Measurements from ENCODE around the gene LZTFL1. TPM values are rescaled to one million over a fixed set of nuclear protein-coding genes. Genes with fewer than 3 reads are reported as not detected.

Gene LZTFL1
- total RNA-seq, 1 experiment from 2014 or later: 9.1 TPM

DNA sequence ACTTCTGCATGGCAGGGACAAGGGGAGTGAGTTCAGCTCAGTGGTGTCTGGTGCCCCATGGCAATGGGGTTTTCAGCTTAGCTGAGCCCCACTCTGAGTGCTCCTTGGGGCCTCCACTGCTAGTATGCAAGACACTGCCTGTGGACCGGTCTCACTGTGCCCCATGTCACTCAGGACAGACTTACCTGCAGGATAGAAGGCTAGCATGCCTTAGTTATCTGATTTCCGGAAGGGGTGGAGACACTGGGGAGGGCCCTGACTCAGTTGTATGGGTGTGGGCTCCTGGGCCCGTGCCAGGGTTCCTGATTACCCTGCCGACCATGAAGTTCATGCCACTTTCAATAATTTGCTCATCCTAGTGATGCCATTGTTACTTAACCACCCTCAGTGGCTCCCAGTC is 41.3 kb downstream of the LZTFL1 start (continued):
- TF ChIP-seq, protein P1, sequence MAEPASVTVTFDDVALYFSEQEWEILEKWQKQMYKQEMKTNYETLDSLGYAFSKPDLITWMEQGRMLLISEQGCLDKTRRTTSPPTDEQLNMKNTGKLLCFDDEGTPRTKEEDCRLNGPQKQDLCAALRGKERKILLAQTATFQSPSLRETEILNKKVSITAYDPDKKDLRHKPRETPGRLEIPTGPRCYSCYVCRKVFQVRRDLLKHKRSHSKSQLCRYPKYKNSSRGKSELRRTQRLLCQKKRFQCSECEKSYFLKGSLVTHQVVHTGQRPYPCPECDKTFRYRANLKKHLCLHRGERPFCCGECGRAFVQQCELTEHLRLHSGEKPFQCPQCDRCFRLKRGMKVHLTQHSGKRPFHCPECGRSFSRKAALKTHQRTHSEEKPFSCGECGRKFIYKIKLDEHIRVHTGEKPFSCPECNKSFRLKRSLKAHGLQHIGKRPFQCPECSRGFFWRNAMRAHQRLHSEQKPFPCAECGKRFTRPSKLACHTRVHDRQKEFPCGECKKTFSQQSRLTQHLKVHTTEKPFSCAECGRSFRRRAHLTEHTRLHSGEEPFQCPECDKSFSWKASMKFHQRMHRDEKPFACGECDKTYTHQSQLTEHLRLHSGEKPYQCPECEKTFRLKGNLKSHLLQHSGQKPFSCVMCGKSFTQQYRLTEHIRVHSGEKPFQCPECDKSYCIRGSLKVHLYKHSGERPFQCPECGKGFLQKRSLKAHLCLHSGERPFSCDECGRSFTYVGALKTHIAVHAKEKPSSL (CRISPR knock-in tag; conservative IDR thresholded peaks at IDR 0.05): no peak
- TF ChIP-seq RELA (CRISPR knock-in tag; IDR thresholded peaks at IDR 0.05; ENCODE audit: borderline replicate concordance) (no peak), TEAD1 (CRISPR knock-in tag; IDR thresholded peaks at IDR 0.05) (no peak), ELF4 (CRISPR knock-in tag; IDR thresholded peaks at IDR 0.05; ENCODE audit: low read depth) (no peak)
- TF ChIP-seq, protein P2, sequence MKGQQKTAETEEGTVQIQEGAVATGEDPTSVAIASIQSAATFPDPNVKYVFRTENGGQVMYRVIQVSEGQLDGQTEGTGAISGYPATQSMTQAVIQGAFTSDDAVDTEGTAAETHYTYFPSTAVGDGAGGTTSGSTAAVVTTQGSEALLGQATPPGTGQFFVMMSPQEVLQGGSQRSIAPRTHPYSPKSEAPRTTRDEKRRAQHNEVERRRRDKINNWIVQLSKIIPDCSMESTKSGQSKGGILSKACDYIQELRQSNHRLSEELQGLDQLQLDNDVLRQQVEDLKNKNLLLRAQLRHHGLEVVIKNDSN (CRISPR knock-in tag; IDR thresholded peaks at IDR 0.05): no peak
- TF ChIP-seq, protein P3, sequence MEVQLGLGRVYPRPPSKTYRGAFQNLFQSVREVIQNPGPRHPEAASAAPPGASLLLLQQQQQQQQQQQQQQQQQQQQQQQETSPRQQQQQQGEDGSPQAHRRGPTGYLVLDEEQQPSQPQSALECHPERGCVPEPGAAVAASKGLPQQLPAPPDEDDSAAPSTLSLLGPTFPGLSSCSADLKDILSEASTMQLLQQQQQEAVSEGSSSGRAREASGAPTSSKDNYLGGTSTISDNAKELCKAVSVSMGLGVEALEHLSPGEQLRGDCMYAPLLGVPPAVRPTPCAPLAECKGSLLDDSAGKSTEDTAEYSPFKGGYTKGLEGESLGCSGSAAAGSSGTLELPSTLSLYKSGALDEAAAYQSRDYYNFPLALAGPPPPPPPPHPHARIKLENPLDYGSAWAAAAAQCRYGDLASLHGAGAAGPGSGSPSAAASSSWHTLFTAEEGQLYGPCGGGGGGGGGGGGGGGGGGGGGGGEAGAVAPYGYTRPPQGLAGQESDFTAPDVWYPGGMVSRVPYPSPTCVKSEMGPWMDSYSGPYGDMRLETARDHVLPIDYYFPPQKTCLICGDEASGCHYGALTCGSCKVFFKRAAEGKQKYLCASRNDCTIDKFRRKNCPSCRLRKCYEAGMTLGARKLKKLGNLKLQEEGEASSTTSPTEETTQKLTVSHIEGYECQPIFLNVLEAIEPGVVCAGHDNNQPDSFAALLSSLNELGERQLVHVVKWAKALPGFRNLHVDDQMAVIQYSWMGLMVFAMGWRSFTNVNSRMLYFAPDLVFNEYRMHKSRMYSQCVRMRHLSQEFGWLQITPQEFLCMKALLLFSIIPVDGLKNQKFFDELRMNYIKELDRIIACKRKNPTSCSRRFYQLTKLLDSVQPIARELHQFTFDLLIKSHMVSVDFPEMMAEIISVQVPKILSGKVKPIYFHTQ (CRISPR knock-in tag; IDR thresholded peaks at IDR 0.05): no peak
- TF ChIP-seq, protein P4, sequence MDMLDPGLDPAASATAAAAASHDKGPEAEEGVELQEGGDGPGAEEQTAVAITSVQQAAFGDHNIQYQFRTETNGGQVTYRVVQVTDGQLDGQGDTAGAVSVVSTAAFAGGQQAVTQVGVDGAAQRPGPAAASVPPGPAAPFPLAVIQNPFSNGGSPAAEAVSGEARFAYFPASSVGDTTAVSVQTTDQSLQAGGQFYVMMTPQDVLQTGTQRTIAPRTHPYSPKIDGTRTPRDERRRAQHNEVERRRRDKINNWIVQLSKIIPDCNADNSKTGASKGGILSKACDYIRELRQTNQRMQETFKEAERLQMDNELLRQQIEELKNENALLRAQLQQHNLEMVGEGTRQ (CRISPR knock-in tag; IDR thresholded peaks at IDR 0.05): no peak
- TF ChIP-seq, protein P5, sequence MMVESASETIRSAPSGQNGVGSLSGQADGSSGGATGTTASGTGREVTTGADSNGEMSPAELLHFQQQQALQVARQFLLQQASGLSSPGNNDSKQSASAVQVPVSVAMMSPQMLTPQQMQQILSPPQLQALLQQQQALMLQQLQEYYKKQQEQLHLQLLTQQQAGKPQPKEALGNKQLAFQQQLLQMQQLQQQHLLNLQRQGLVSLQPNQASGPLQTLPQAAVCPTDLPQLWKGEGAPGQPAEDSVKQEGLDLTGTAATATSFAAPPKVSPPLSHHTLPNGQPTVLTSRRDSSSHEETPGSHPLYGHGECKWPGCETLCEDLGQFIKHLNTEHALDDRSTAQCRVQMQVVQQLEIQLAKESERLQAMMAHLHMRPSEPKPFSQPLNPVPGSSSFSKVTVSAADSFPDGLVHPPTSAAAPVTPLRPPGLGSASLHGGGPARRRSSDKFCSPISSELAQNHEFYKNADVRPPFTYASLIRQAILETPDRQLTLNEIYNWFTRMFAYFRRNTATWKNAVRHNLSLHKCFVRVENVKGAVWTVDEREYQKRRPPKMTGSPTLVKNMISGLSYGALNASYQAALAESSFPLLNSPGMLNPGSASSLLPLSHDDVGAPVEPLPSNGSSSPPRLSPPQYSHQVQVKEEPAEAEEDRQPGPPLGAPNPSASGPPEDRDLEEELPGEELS (CRISPR knock-in tag; IDR thresholded peaks at IDR 0.05): no peak
- TF ChIP-seq, protein P6, sequence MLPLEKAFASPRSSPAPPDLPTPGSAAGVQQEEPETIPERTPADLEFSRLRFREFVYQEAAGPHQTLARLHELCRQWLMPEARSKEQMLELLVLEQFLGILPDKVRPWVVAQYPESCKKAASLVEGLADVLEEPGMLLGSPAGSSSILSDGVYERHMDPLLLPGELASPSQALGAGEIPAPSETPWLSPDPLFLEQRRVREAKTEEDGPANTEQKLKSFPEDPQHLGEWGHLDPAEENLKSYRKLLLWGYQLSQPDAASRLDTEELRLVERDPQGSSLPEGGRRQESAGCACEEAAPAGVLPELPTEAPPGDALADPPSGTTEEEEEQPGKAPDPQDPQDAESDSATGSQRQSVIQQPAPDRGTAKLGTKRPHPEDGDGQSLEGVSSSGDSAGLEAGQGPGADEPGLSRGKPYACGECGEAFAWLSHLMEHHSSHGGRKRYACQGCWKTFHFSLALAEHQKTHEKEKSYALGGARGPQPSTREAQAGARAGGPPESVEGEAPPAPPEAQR (CRISPR knock-in tag; IDR thresholded peaks at IDR 0.05): no peak

DNA sequence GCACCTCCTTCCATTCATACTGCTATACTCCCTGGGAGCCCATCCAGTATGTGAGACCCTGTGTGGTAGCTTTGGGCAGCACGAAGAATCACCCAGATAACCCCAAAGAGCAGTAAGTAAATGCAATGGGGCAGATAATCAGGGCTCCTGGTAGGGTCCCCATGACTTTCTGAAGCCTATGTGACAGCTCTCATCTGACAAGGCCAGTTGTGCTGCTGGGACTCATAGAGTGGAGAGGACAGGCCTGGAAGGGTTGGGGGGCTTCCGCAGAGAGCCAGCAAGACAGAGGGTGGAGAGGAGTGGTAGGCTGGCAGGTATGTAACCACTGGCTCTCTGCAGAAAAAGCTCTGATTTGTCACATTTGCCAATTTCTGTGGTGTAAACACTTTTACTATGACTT is 42.3 kb downstream of the LZTFL1 start:
- POLR2A ChIA-PET: interaction anchor here (0.6 kb wide), 1 partner anchor 54 kb away, joined by 8 read pairs; no protein-coding TSS in a partner anchor
- CTCF ChIA-PET: no interaction called here
- H3K27ac Mint-ChIP-seq: no peak overlapping the region
- DNase-seq (ENCODE audit: low spot score): no peak
- H3K4me1 Mint-ChIP-seq: peaks cover 9% of the 10 kb centered on the region
- H3K27me3 Mint-ChIP-seq (ENCODE audit: low read depth): peaks cover 48% of the 10 kb centered on the region
- no peak overlapping the region for H3K4me3 Mint-ChIP-seq
- no peaks in the 10 kb centered on the region for H3K36me3 Mint-ChIP-seq
- no peak for ATAC-seq
- H3K9me3 Mint-ChIP-seq: no peaks in the 10 kb centered on the region
- TF ChIP-seq SOX15 (CRISPR knock-in tag; IDR thresholded peaks at IDR 0.05) (no peak), JAZF1 (CRISPR knock-in tag; IDR thresholded peaks at IDR 0.05) (no peak), TEAD4 (CRISPR knock-in tag; IDR thresholded peaks at IDR 0.05) (no peak)
- TF ChIP-seq, protein P7, sequence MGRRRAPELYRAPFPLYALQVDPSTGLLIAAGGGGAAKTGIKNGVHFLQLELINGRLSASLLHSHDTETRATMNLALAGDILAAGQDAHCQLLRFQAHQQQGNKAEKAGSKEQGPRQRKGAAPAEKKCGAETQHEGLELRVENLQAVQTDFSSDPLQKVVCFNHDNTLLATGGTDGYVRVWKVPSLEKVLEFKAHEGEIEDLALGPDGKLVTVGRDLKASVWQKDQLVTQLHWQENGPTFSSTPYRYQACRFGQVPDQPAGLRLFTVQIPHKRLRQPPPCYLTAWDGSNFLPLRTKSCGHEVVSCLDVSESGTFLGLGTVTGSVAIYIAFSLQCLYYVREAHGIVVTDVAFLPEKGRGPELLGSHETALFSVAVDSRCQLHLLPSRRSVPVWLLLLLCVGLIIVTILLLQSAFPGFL (CRISPR knock-in tag; IDR thresholded peaks at IDR 0.05; ENCODE audit: borderline replicate concordance): no peak
- TF ChIP-seq, protein P5 (CRISPR knock-in tag; IDR thresholded peaks at IDR 0.05): no peak
- TF ChIP-seq, protein P8, sequence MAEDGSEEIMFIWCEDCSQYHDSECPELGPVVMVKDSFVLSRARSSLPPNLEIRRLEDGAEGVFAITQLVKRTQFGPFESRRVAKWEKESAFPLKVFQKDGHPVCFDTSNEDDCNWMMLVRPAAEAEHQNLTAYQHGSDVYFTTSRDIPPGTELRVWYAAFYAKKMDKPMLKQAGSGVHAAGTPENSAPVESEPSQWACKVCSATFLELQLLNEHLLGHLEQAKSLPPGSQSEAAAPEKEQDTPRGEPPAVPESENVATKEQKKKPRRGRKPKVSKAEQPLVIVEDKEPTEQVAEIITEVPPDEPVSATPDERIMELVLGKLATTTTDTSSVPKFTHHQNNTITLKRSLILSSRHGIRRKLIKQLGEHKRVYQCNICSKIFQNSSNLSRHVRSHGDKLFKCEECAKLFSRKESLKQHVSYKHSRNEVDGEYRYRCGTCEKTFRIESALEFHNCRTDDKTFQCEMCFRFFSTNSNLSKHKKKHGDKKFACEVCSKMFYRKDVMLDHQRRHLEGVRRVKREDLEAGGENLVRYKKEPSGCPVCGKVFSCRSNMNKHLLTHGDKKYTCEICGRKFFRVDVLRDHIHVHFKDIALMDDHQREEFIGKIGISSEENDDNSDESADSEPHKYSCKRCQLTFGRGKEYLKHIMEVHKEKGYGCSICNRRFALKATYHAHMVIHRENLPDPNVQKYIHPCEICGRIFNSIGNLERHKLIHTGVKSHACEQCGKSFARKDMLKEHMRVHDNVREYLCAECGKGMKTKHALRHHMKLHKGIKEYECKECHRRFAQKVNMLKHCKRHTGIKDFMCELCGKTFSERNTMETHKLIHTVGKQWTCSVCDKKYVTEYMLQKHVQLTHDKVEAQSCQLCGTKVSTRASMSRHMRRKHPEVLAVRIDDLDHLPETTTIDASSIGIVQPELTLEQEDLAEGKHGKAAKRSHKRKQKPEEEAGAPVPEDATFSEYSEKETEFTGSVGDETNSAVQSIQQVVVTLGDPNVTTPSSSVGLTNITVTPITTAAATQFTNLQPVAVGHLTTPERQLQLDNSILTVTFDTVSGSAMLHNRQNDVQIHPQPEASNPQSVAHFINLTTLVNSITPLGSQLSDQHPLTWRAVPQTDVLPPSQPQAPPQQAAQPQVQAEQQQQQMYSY (CRISPR knock-in tag; IDR thresholded peaks at IDR 0.05): no peak
- TF ChIP-seq, protein P9, sequence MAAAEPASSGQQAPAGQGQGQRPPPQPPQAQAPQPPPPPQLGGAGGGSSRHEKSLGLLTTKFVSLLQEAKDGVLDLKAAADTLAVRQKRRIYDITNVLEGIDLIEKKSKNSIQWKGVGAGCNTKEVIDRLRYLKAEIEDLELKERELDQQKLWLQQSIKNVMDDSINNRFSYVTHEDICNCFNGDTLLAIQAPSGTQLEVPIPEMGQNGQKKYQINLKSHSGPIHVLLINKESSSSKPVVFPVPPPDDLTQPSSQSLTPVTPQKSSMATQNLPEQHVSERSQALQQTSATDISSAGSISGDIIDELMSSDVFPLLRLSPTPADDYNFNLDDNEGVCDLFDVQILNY (CRISPR knock-in tag; IDR thresholded peaks at IDR 0.05): no peak

Data from WTC11 (cell line).